Measurements from ENCODE around the gene CD109.
A peak's percentile ranks its signal among the peaks of the same experiment; 100 is the strongest.

The CD109 gene

GRCh38 chr6:73746787-73747186, 50.8 kb downstream of the CD109 start:
- H3K27ac ChIP-seq = no peak overlapping the region
- TF ChIP-seq CTCF (conservative IDR thresholded peaks at IDR 0.05) (no peak), ZFX (IDR thresholded peaks at IDR 0.05) (no peak)

GRCh38 chr6:73747289-73747688, 51.3 kb downstream of the CD109 start:
- TF ChIP-seq ZFX (IDR thresholded peaks at IDR 0.05) = no peak
- no peak for TF ChIP-seq CTCF (conservative IDR thresholded peaks at IDR 0.05)
- no peak overlapping the region for H3K27ac ChIP-seq

- TF ChIP-seq ZFX (IDR thresholded peaks at IDR 0.05) (no peak), CTCF (conservative IDR thresholded peaks at IDR 0.05) (no peak)
- H3K27ac ChIP-seq = no peak overlapping the region
Measured at GRCh38 chr6:73752943-73753342, 56.9 kb downstream of the CD109 start.

- no peak for TF ChIP-seq CTCF (conservative IDR thresholded peaks at IDR 0.05)
Measured at GRCh38 chr6:73766040-73766439, 70.0 kb downstream of the CD109 start.

GRCh38 chr6:73768558-73768957, 72.6 kb downstream of the CD109 start:
- H3K27ac ChIP-seq = no peak overlapping the region
- TF ChIP-seq CTCF (conservative IDR thresholded peaks at IDR 0.05) = no peak
- TF ChIP-seq ZFX (IDR thresholded peaks at IDR 0.05) = no peak

More at GRCh38 chr6:73766040-73766439, 70.0 kb downstream of the CD109 start:
- no peak overlapping the region for H3K27ac ChIP-seq

GRCh38 chr6:73769976-73770375, 74.0 kb downstream of the CD109 start:
- TF ChIP-seq ZFX (IDR thresholded peaks at IDR 0.05) (no peak), CTCF (conservative IDR thresholded peaks at IDR 0.05) (no peak)
- H3K27ac ChIP-seq = no peak overlapping the region

GRCh38 chr6:73774311-73774774, 78.3 kb downstream of the CD109 start:
- peak; percentile 10; the same call in 1 of the 2 replicates for TF ChIP-seq CTCF (conservative IDR thresholded peaks at IDR 0.05)
- no peak for TF ChIP-seq ZFX (IDR thresholded peaks at IDR 0.05)
- H3K27ac ChIP-seq = peak overlapping the region; percentile 41; the same call in 1 of the 2 replicates

Data from C4-2B (cell line).